T-cell (primary cell): ENCODE results near the gene TRPC4AP. TPM values are rescaled to one million over a fixed set of nuclear protein-coding genes. Genes with fewer than 3 reads are reported as not detected.

Experiments
- ATAC-seq, 4 experiments: fragments of 200-7000 bp in 3 of 4; fragments of 150-1000 bp in 1 of 4; cut with Tn5 transposase; replicated peaks in 1 of 4; 1 replicate in 3 of 4; 2 replicates in 1 of 4; pipeline ENCODE4 v1.10.0; 2021; ENCODE audit warnings: moderate library complexity in 3 of 4, mild to moderate bottlenecking in 2 of 4, moderate number of reproducible peaks in 1 of 4
- CTCF ChIA-PET, 2 donors: fragments of 300-600 bp; sonication (Branson Sonifier 250); formaldehyde crosslinking; loops; one replicate each; lab custom pipeline; 2022; ENCODE audit warnings: antibody characterized with exemption in 2 of 2; lab: Charles Lee
- POLR2A ChIA-PET, 2 donors: fragments of 300-600 bp; sonication (Branson Sonifier 250); formaldehyde crosslinking; loops; one replicate each; lab custom pipeline; 2022; ENCODE audit warnings: antibody characterized with exemption in 2 of 2; lab: Charles Lee
- DNase-seq, 35 experiments: peaks; one replicate each; pipeline versions ENCODE4 v3.0.0 to v3.0.0-alpha.2; 2013 to 2023
- H3K27ac ChIP-seq: one replicate; pipeline ENCODE4 v1.5.1; 2013; ENCODE audit warnings: low read length
- H3K27me3 ChIP-seq, 2 experiments: replicated peaks in 1 of 2; 1 replicate in 1 of 2; 2 replicates in 1 of 2; pipeline versions ENCODE4 v1.6.1 to v1.7.0; 2013; ENCODE audit warnings: low read length in 1 of 2, mixed read lengths in 1 of 2; ENCODE audit not compliant: control insufficient read depth in 2 of 2, insufficient read depth in 2 of 2; ENCODE audit errors: extremely low read depth in 1 of 2
- H3K36me3 ChIP-seq, 2 donors: 1 replicate in 1 of 2; 2 replicates in 1 of 2; pipeline versions ENCODE4 v1.6.1 to v1.7.0; 2013; ENCODE audit warnings: low read length in 1 of 2; ENCODE audit not compliant: control insufficient read depth in 2 of 2, insufficient read depth in 1 of 2; ENCODE audit errors: extremely low read depth in 1 of 2
- H3K4me1 ChIP-seq, 2 experiments: 1 replicate in 1 of 2; 2 replicates in 1 of 2; pipeline versions ENCODE4 v1.6.1 to v1.7.0; 2013; ENCODE audit warnings: low read length in 2 of 2, mixed read lengths in 1 of 2; ENCODE audit not compliant: insufficient read depth in 2 of 2, control insufficient read depth in 1 of 2; ENCODE audit errors: extremely low read depth in 1 of 2
- H3K4me3 ChIP-seq, 2 donors: 1 replicate in 1 of 2; 2 replicates in 1 of 2; pipeline versions ENCODE4 v1.5.1 to v1.7.0; 2013; ENCODE audit warnings: mild to moderate bottlenecking in 2 of 2, low read length in 1 of 2, moderate library complexity in 1 of 2; ENCODE audit not compliant: control insufficient read depth in 1 of 2; ENCODE audit errors: extremely low read depth in 1 of 2
- H3K9me3 ChIP-seq: 2 replicates; pipeline ENCODE4 v1.7.0; 2013
- H3K27ac Mint-ChIP-seq, 2 donors: one replicate each; pipeline ENCODE4 v1.8.0; 2020 to 2021; ENCODE audit warnings: mild to moderate bottlenecking in 2 of 2, mixed read lengths in 2 of 2
- H3K27me3 Mint-ChIP-seq, 2 donors: one replicate each; pipeline ENCODE4 v1.8.0; 2021 to 2022; ENCODE audit warnings: mixed read lengths in 2 of 2
- H3K36me3 Mint-ChIP-seq: one replicate; pipeline ENCODE4 v1.8.0; 2021; ENCODE audit warnings: mixed read lengths
- H3K4me1 Mint-ChIP-seq, 3 donors: one replicate each; pipeline ENCODE4 v1.8.0; 2020 to 2022; ENCODE audit warnings: mixed read lengths in 3 of 3, mild to moderate bottlenecking in 1 of 3
- H3K4me3 Mint-ChIP-seq, 3 donors: one replicate each; pipeline ENCODE4 v1.8.0; 2020 to 2022; ENCODE audit warnings: mild to moderate bottlenecking in 3 of 3, mixed read lengths in 3 of 3, moderate library complexity in 3 of 3
- H3K9me3 Mint-ChIP-seq, 3 donors: one replicate each; pipeline ENCODE4 v1.8.0; 2020 to 2022; ENCODE audit warnings: mixed read lengths in 3 of 3
- WGBS: methylation state at CpG from one replicate; pipeline ENCODE4 v1.1.5; 2013; ENCODE audit warnings: missing lambda C conversion rate; ENCODE audit not compliant: insufficient coverage; 5-methylcytosine and 5-hydroxymethylcytosine counted together
- total RNA-seq, 35 experiments: library from RNA in 6 of 35; stranded (reverse) in 6 of 35; fragments of 120-200 nt in 1 of 35; gene quantifications; one replicate each; pipeline versions ENCODE4 v1.2.1 to v1.2.4 and lab custom pipeline; 2013 to 2026

TRPC4AP gene
- total RNA-seq, 5 donors from 2014 or later (not counting 1 experiment from before 2014, with no cell fraction given) = 56.3 to 65.5 (median 63.5) TPM

GRCh38 chr20:35066194-35066593 lies 26.4 kb downstream of the TRPC4AP start:
- Histone ChIP-seq H3K36me3 (peaks cover 0 to 13% of the 10 kb centered on the region in 2 donors), H3K4me3 (no peak overlapping the region), H3K27ac (no peak overlapping the region), H3K9me3 (no peaks in the 10 kb centered on the region), H3K4me1 (peaks cover 0 to 8% of the 10 kb centered on the region in 2 experiments), H3K27me3 (no peaks in the 10 kb centered on the region)
- Mint-ChIP-seq H3K9me3 (no peaks in the 10 kb centered on the region), H3K36me3 (peaks cover 39% of the 10 kb centered on the region), H3K27me3 (no peaks in the 10 kb centered on the region), H3K4me3 (no peak overlapping the region), H3K27ac (no peak overlapping the region), H3K4me1 (peaks cover 60 to 78% (median 72%) of the 10 kb centered on the region in 3 donors)
- DNase-seq = no peak
- no peak for ATAC-seq
- CTCF ChIA-PET = no interaction called here
- WGBS = no CpG with 5 or more reads among the region's 6 CpGs
- POLR2A ChIA-PET = no interaction called here

- DNase-seq (no peak), ATAC-seq (no peak)
- peaks cover 0 to 13% of the 10 kb centered on the region in 2 donors for H3K36me3 ChIP-seq
- Mint-ChIP-seq H3K36me3 (peaks cover 39% of the 10 kb centered on the region), H3K4me1 (peaks cover 63 to 78% (median 71%) of the 10 kb centered on the region in 3 donors), H3K4me3 (no peak overlapping the region), H3K27me3 (no peaks in the 10 kb centered on the region), H3K9me3 (no peaks in the 10 kb centered on the region), H3K27ac (peak overlapping the region in 1 of 2 donors; percentile 19)
- ChIA-PET CTCF (interaction anchor here in 1 of 2 donors (0.6 kb wide), 1 partner anchor 551 kb away, joined by 6 read pairs; the partner anchor contains the start of gene SPAG4), POLR2A (interaction anchor here in 1 of 2 donors (0.6 kb wide), 1 partner anchor 1776 kb away, joined by 8 read pairs; no protein-coding TSS in a partner anchor)
- no peaks in the 10 kb centered on the region for H3K9me3 ChIP-seq
- peaks cover 0 to 8% of the 10 kb centered on the region in 2 experiments for H3K4me1 ChIP-seq
- H3K27me3 ChIP-seq = no peaks in the 10 kb centered on the region
- H3K4me3 ChIP-seq = no peak overlapping the region
- no peak overlapping the region for H3K27ac ChIP-seq
Measured at GRCh38 chr20:35065181-35065580, 27.4 kb downstream of the TRPC4AP start.

DNA sequence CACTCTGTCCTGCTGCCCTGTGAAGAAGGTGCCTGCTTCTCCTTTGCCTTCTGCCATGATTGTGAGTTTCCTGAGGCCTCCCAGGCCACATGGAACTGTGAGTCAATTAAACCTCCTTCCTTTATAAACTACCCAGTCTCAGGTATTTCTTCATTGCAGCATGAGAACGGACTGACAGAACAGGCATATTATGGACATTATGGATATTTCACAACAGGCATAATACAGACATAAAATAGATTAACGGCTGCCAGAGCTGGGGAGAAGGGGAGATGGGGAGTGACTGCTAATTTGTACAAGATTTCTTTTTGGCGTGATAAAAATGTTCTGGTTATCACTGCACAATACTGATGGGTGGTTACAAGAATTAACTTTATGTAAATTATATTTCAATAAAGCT lies 29.4 kb downstream of the TRPC4AP start:
- H3K4me1 ChIP-seq = peaks cover 0 to 2% of the 10 kb centered on the region in 2 experiments
- ChIA-PET POLR2A (no interaction called here), CTCF (interaction anchor here in 1 of 2 donors (0.8 kb wide), 1 partner anchor 33 kb away, joined by 3 read pairs; no protein-coding TSS in a partner anchor)
- no peaks in the 10 kb centered on the region for H3K27me3 Mint-ChIP-seq
- H3K27ac Mint-ChIP-seq = no peak overlapping the region
- no peak overlapping the region for H3K4me3 ChIP-seq
- no peak overlapping the region for H3K27ac ChIP-seq
- peaks cover 73 to 78% (median 77%) of the 10 kb centered on the region in 3 donors for H3K4me1 Mint-ChIP-seq
- H3K9me3 Mint-ChIP-seq = no peaks in the 10 kb centered on the region
- ATAC-seq (no peak), DNase-seq (no peak)
- WGBS = no CpG with 5 or more reads among the region's 3 CpGs
- H3K27me3 ChIP-seq = no peaks in the 10 kb centered on the region
- H3K4me3 Mint-ChIP-seq = no peak overlapping the region
- H3K36me3 Mint-ChIP-seq = peaks cover 53% of the 10 kb centered on the region
- H3K9me3 ChIP-seq = no peaks in the 10 kb centered on the region
- H3K36me3 ChIP-seq = peaks cover 0 to 10% of the 10 kb centered on the region in 2 donors

- ATAC-seq (no peak), DNase-seq (no peak)
- POLR2A ChIA-PET = no interaction called here
- H3K27ac ChIP-seq = no peak overlapping the region
- Mint-ChIP-seq H3K27me3 (no peaks in the 10 kb centered on the region), H3K4me3 (no peak overlapping the region), H3K27ac (no peak overlapping the region), H3K9me3 (no peaks in the 10 kb centered on the region), H3K4me1 (peaks cover 68 to 75% (median 74%) of the 10 kb centered on the region in 3 donors), H3K36me3 (peaks cover 52% of the 10 kb centered on the region)
- no peaks in the 10 kb centered on the region for H3K27me3 ChIP-seq
- H3K9me3 ChIP-seq = no peaks in the 10 kb centered on the region
- H3K4me3 ChIP-seq = no peak overlapping the region
- peaks cover 0 to 2% of the 10 kb centered on the region in 2 experiments for H3K4me1 ChIP-seq
- H3K36me3 ChIP-seq = peaks cover 0 to 5% of the 10 kb centered on the region in 2 donors
- 100% methylated on average over 2 of the region's 3 CpGs for WGBS
- CTCF ChIA-PET = no interaction called here
Measured at GRCh38 chr20:35062478-35062877, 30.1 kb downstream of the TRPC4AP start.

GRCh38 chr20:35060168-35060567 lies 32.4 kb downstream of the TRPC4AP start:
- Histone ChIP-seq H3K4me1 (peaks cover 0 to 2% of the 10 kb centered on the region in 2 experiments), H3K36me3 (peaks cover 0 to 16% of the 10 kb centered on the region in 2 donors), H3K27me3 (no peaks in the 10 kb centered on the region), H3K9me3 (no peaks in the 10 kb centered on the region), H3K27ac (no peak overlapping the region), H3K4me3 (no peak overlapping the region)
- ChIA-PET CTCF (no interaction called here), POLR2A (no interaction called here)
- no peak for ATAC-seq
- Mint-ChIP-seq H3K27ac (no peak overlapping the region), H3K4me3 (no peak overlapping the region), H3K36me3 (peaks cover 55% of the 10 kb centered on the region), H3K9me3 (no peaks in the 10 kb centered on the region), H3K27me3 (no peaks in the 10 kb centered on the region), H3K4me1 (peaks cover 60 to 66% (median 61%) of the 10 kb centered on the region in 3 donors)
- DNase-seq = no peak
- 100% methylated on average over 2 of the region's 5 CpGs for WGBS

DNA sequence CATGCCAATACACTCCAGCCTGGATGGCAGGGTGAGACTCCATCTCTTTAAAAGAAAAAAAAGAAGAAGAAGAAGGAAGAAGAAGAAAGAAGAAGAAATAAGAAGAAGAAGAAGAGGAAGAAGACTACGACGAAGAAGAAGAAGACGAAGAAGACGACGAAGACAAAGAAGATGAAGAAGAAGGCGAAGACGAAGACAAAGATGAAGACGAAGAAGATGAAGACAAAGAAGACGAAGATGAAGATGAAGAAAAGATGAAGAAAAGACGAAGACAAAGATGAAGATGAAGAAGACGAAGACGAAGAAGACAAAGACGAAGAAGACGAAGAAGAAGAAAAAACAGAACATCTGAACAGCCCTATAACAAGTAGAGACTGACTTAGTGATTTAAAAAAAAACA lies 33.0 kb downstream of the TRPC4AP start:
- Mint-ChIP-seq H3K27ac (no peak overlapping the region), H3K9me3 (no peaks in the 10 kb centered on the region), H3K27me3 (no peaks in the 10 kb centered on the region), H3K4me1 (peaks cover 56 to 67% (median 60%) of the 10 kb centered on the region in 3 donors), H3K36me3 (peaks cover 61% of the 10 kb centered on the region), H3K4me3 (no peak overlapping the region)
- ChIA-PET POLR2A (no interaction called here), CTCF (interaction anchor here in 1 of 2 donors (0.6 kb wide), 1 partner anchor 207 kb away, joined by 5 read pairs; no protein-coding TSS in a partner anchor)
- Histone ChIP-seq H3K27ac (no peak overlapping the region), H3K4me1 (peaks cover 0 to 2% of the 10 kb centered on the region in 2 experiments), H3K27me3 (no peaks in the 10 kb centered on the region), H3K36me3 (peaks cover 3 to 20% of the 10 kb centered on the region in 2 donors), H3K9me3 (no peaks in the 10 kb centered on the region), H3K4me3 (no peak overlapping the region)
- ATAC-seq (no peak), DNase-seq (no peak)
- 97% methylated on average over 8 of the region's 14 CpGs for WGBS
